Activated T-cell treated with anti-CD3 and anti-CD28 coated beads, Interleukin-2, amount 50 U/mL, for 72 hours (primary cell): ENCODE results near the gene LRRC39. TPM values are rescaled to one million over a fixed set of nuclear protein-coding genes. Genes with fewer than 3 reads are reported as not detected.
"Not testable (repeated sequence)": the region's sequence is repeated elsewhere in the genome, so short reads cannot be mapped to it uniquely, and the experiment has no call there.

Source experiments
- ATAC-seq, 2 donors: fragments of 150-1000 bp; cut with Tn5 transposase; replicated peaks in 1 of 2; 2 replicates each; pipeline ENCODE4 v1.10.0; 2021; ENCODE audit warnings: moderate library complexity in 2 of 2, mild to moderate bottlenecking in 1 of 2
- DNase-seq, 2 donors: peaks; one replicate each; pipeline ENCODE4 v3.0.0; 2021 to 2022; ENCODE audit warnings: mixed read lengths in 1 of 2
- H3K27ac Mint-ChIP-seq: one replicate; pipeline ENCODE4 v1.8.0; 2022; ENCODE audit warnings: mild to moderate bottlenecking, moderate library complexity, mixed read lengths
- H3K27me3 Mint-ChIP-seq: one replicate; pipeline ENCODE4 v1.8.0; 2022; ENCODE audit warnings: low read depth, mixed read lengths
- H3K36me3 Mint-ChIP-seq, 2 donors: one replicate each; pipeline ENCODE4 v1.8.0; 2022; ENCODE audit warnings: mixed read lengths in 2 of 2, mild to moderate bottlenecking in 1 of 2; ENCODE audit not compliant: insufficient read depth in 2 of 2
- H3K4me1 Mint-ChIP-seq: one replicate; pipeline ENCODE4 v1.8.0; 2022; ENCODE audit warnings: low read depth, mixed read lengths
- H3K4me3 Mint-ChIP-seq, 2 donors: one replicate each; pipeline ENCODE4 v1.8.0; 2022; ENCODE audit warnings: mild to moderate bottlenecking in 2 of 2, mixed read lengths in 2 of 2, moderate library complexity in 2 of 2
- H3K9me3 Mint-ChIP-seq, 2 donors: one replicate each; pipeline ENCODE4 v1.8.0; 2022; ENCODE audit warnings: mixed read lengths in 2 of 2
- total RNA-seq, 2 donors: library from RNA; stranded (reverse); gene quantifications; one replicate each; pipeline ENCODE4 v1.2.3, GENCODE V29; 2022

The LRRC39 gene
- total RNA-seq: 1 to 10 TPM in 1 of 2 donors, under 1 TPM in 1; 0.86 to 1.3 TPM

GRCh38 chr1:100178091-100178490 is at the start of gene LRRC39:
LRRC39 (minus strand) TSS chr1:100178256; CDS start chr1:100168516, 9,740 bp downstream.
- no peaks in the 10 kb centered on the region for H3K4me1 Mint-ChIP-seq
- H3K4me3 Mint-ChIP-seq: no peak within 1 kb of the TSS
- H3K27me3 Mint-ChIP-seq: no peaks in the 10 kb centered on the region
- ATAC-seq (no peak), DNase-seq (no peak)
- peaks cover 0 to 3% of the 10 kb centered on the region in 2 donors for H3K36me3 Mint-ChIP-seq
- peak within 1 kb of the TSS; percentile 66 for H3K27ac Mint-ChIP-seq
- H3K9me3 Mint-ChIP-seq: no peaks in the 10 kb centered on the region

DNA sequence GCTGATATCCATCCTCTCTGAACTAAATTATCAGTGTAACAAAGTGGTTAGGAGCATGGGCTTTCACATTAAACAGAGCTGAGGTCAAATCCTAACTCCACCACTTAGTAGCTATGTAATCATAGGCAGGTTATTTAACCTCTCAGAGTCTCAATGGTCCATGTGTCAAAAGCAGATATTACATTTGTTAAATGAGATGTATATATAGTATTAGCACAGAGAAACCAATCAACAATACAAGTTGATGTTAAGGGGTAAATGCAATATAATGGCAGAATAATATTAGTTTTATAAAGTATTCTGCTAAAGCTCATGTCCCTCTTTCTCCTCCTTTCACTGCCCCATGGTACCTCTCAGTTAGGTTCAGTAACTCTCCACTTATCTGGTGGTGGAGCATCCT is 44.4 kb upstream of the LRRC39 start:
- H3K4me1 Mint-ChIP-seq: peaks cover 12% of the 10 kb centered on the region
- H3K36me3 Mint-ChIP-seq: peaks cover 3 to 6% of the 10 kb centered on the region in 2 donors
- H3K4me3 Mint-ChIP-seq: no peak overlapping the region
- ATAC-seq (no peak), DNase-seq (no peak)
- no peaks in the 10 kb centered on the region for H3K27me3 Mint-ChIP-seq
- H3K27ac Mint-ChIP-seq: no peak overlapping the region
- no peaks in the 10 kb centered on the region for H3K9me3 Mint-ChIP-seq

GRCh38 chr1:100219883-100220282 is 41.8 kb upstream of the LRRC39 start:
- peaks cover 3 to 5% of the 10 kb centered on the region in 2 donors for H3K36me3 Mint-ChIP-seq
- DNase-seq (peak in 1 of 2 donors; percentile 3), ATAC-seq (no peak)
- peak overlapping the region; percentile 2 for H3K27ac Mint-ChIP-seq
- no peaks in the 10 kb centered on the region for H3K9me3 Mint-ChIP-seq
- H3K4me3 Mint-ChIP-seq: no peak overlapping the region
- H3K4me1 Mint-ChIP-seq: peaks cover 12% of the 10 kb centered on the region
- H3K27me3 Mint-ChIP-seq: no peaks in the 10 kb centered on the region

DNA sequence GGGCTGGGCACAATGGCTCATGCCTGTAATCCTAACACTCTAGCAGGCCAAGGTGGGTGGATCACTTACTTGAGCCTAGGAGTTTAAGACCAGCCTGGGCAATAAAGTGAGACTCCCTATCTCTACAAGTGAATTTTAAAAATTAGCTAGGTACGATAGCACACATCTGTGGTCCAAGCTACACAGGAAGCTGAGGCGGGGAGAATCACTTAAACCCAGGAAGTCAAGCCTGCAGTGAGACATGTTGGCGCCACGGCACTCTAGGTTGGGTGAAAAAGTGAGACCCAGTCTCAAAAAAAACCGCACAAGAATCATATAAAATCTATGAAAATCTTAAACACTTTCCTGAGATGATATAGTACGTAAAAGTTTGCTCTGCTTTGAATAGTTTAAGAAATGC is 41.4 kb upstream of the LRRC39 start:
- H3K27ac Mint-ChIP-seq: no peak overlapping the region
- H3K4me3 Mint-ChIP-seq: no peak overlapping the region

GRCh38 chr1:100217834-100218233 is 39.8 kb upstream of the LRRC39 start:
- Mint-ChIP-seq H3K9me3 (no peaks in the 10 kb centered on the region), H3K4me3 (no peak overlapping the region), H3K36me3 (peaks cover 3 to 5% of the 10 kb centered on the region in 2 donors), H3K4me1 (peaks cover 12% of the 10 kb centered on the region), H3K27me3 (no peaks in the 10 kb centered on the region), H3K27ac (no peak overlapping the region)
- ATAC-seq (no peak), DNase-seq (no peak)

More for the DNA sequence above, 41.4 kb upstream of the LRRC39 start:
- DNase-seq (no peak), ATAC-seq (no peak)
- H3K4me1 Mint-ChIP-seq: peaks cover 12% of the 10 kb centered on the region
- no peaks in the 10 kb centered on the region for H3K27me3 Mint-ChIP-seq
- H3K36me3 Mint-ChIP-seq: peaks cover 3 to 5% of the 10 kb centered on the region in 2 donors
- H3K9me3 Mint-ChIP-seq: no peaks in the 10 kb centered on the region

DNA sequence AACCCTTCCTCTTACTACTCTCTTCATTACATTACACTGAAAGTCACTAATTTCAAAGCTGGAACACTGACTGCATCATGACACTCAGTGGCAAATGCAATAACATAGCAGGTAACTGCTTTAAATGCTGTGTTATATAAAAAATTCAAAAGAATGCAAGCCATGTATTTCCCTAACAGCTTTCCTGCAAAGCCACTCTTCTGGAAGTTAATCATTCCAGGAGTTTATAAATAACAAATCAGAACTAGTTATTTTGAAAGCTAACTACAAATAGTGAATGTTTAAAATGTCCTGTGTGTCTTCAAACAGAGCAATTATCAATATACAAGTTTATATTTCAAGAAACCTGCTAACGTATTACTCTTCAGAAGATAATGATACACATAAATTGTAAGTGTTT is 37.0 kb upstream of the LRRC39 start:
- Mint-ChIP-seq H3K4me1 (peaks cover 6% of the 10 kb centered on the region), H3K4me3 (no peak overlapping the region), H3K27ac (no peak overlapping the region), H3K27me3 (no peaks in the 10 kb centered on the region), H3K36me3 (peaks cover 3 to 10% of the 10 kb centered on the region in 2 donors), H3K9me3 (no peaks in the 10 kb centered on the region)
- no peak for DNase-seq
- no peak for ATAC-seq

- Mint-ChIP-seq H3K4me1 (no peaks in the 10 kb centered on the region), H3K27me3 (no peaks in the 10 kb centered on the region), H3K9me3 (no peaks in the 10 kb centered on the region), H3K36me3 (peaks cover 0 to 7% of the 10 kb centered on the region in 2 donors), H3K4me3 (no peak overlapping the region), H3K27ac (no peak overlapping the region)
- DNase-seq (no peak), ATAC-seq (no peak)
Measured at GRCh38 chr1:100213141-100213540, 35.1 kb upstream of the LRRC39 start.

DNA sequence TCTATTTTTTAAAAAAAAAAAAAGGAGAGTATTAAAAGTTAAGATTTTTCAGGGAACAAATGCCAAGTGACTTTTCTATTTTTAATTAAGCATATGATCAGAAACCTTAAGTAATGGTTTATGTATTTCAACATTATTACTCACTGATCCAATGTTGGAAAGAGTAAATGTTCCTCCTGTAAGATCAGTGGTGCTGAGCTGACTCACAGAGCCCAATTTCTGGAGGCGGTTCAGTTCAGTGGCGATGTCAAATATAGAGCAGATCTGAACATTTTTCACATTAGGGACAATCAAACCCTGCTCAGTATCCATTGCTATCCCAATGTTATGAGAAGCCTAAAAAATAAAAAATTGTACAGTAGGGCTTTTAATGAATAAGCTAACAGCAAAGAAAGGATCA is 28.2 kb upstream of the LRRC39 start:
- no peak overlapping the region for H3K27ac Mint-ChIP-seq
- no peak for ATAC-seq

DNA sequence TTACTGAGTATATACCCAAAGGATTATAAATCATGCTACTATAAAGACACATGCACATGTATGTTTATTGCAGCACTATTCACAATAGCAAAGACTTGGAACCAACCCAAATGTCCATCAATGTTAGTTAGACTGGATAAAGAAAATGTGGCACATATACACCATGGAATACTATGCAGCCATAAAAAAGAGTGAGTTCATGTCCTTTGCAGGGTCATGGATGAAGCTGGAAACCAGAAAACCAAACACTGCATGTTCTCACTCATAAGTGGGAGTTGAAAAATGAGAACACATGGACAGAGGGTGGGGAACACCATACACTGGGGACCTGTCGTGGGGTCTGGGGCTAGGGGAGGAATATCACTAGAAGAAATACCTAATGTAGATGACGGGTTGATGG is 27.5 kb upstream of the LRRC39 start:
- H3K4me1 Mint-ChIP-seq, H3K4me3 Mint-ChIP-seq, H3K9me3 Mint-ChIP-seq, H3K27me3 Mint-ChIP-seq, DNase-seq, H3K27ac Mint-ChIP-seq, ATAC-seq: not testable (repeated sequence)
- H3K36me3 Mint-ChIP-seq: peaks cover 22 to 40% of the 10 kb centered on the region in 2 donors

More for the DNA sequence above, 28.2 kb upstream of the LRRC39 start:
- Mint-ChIP-seq H3K4me3 (no peak overlapping the region), H3K4me1 (no peaks in the 10 kb centered on the region), H3K27me3 (no peaks in the 10 kb centered on the region), H3K36me3 (peaks cover 20 to 35% of the 10 kb centered on the region in 2 donors), H3K9me3 (peaks cover 5 to 10% of the 10 kb centered on the region in 2 donors)
- no peak for DNase-seq

GRCh38 chr1:100205103-100205502 is 27.0 kb upstream of the LRRC39 start:
- peaks cover 22 to 40% of the 10 kb centered on the region in 2 donors for H3K36me3 Mint-ChIP-seq
- H3K27ac Mint-ChIP-seq, H3K4me1 Mint-ChIP-seq, H3K4me3 Mint-ChIP-seq, H3K27me3 Mint-ChIP-seq, DNase-seq, H3K9me3 Mint-ChIP-seq, ATAC-seq: not testable (repeated sequence)

DNA sequence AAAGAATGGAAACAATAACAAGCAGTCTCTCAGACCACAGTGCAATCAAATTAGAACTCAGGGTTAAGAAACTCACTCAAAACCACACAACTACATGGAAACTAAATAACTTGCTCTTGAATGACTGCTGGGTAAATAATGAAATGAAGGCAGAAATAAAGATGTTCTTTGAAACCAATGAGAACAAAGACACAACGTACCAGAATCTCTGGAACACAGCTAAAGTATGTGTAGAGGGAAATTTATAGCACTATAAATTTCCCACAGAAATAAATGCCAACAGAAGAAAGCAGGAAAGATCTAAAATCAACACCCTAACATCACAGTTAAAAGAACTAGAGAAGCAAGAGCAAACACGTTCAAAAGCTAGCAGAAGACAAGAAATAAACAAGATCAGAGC is 24.6 kb upstream of the LRRC39 start:
- not testable (repeated sequence) for ATAC-seq, H3K27ac Mint-ChIP-seq, DNase-seq, H3K4me3 Mint-ChIP-seq, H3K4me1 Mint-ChIP-seq, H3K27me3 Mint-ChIP-seq, H3K9me3 Mint-ChIP-seq
- peaks cover 22 to 36% of the 10 kb centered on the region in 2 donors for H3K36me3 Mint-ChIP-seq

DNA sequence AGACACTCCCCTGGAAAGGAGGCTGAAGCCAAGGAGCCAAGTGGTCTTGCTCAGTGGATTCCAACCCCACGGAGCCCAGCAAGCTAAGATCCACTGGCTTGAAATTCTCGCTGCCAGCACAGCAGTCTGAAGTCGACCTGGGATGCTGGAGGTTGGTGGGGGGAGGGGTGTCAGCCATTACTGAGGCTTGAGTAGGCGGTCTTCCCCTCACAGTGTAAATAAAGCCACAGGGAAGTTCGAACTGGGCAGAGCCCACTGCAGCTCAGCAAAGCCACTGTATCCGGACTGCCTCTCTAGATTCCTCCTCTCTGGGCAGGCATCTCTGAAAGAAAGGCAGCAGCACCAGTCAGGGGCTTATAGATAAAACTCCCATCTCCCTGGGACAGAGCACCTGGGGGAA is 22.0 kb upstream of the LRRC39 start:
- ATAC-seq, H3K27ac Mint-ChIP-seq, DNase-seq, H3K27me3 Mint-ChIP-seq, H3K9me3 Mint-ChIP-seq, H3K4me1 Mint-ChIP-seq, H3K4me3 Mint-ChIP-seq: not testable (repeated sequence)
- peaks cover 18 to 34% of the 10 kb centered on the region in 2 donors for H3K36me3 Mint-ChIP-seq

GRCh38 chr1:100198596-100198995 is 20.5 kb upstream of the LRRC39 start:
- no peak for DNase-seq
- Mint-ChIP-seq H3K36me3 (peaks cover 9 to 23% of the 10 kb centered on the region in 2 donors), H3K27me3 (no peaks in the 10 kb centered on the region), H3K4me1 (no peaks in the 10 kb centered on the region), H3K4me3 (no peak overlapping the region), H3K9me3 (no peaks in the 10 kb centered on the region), H3K27ac (no peak overlapping the region)
- no peak for ATAC-seq

- Mint-ChIP-seq H3K27me3 (no peaks in the 10 kb centered on the region), H3K9me3 (no peaks in the 10 kb centered on the region), H3K4me3 (no peak overlapping the region), H3K36me3 (peaks cover 2 to 4% of the 10 kb centered on the region in 2 donors), H3K4me1 (peaks cover 11% of the 10 kb centered on the region), H3K27ac (no peak overlapping the region)
- no peak for DNase-seq
- no peak for ATAC-seq
Measured at GRCh38 chr1:100188617-100189016, 10.6 kb upstream of the LRRC39 start.
